Muscle layer of colon (tissue), 2 donors: Measurements from ENCODE around the gene PRDM11.

ENCODE experiments used
- H3K27ac ChIP-seq: one replicate; pipeline ENCODE4 v1.7.0; 2013; ENCODE audit warnings: low read depth, mild to moderate bottlenecking, low read length, moderate library complexity
- H3K27me3 ChIP-seq, 2 donors: one replicate each; pipeline ENCODE4 v1.7.0; 2013; ENCODE audit warnings: low read length in 2 of 2, mild to moderate bottlenecking in 2 of 2; ENCODE audit not compliant: insufficient read depth in 2 of 2, control insufficient read depth in 1 of 2
- H3K36me3 ChIP-seq: one replicate; pipeline ENCODE4 v1.7.0; 2013; ENCODE audit warnings: mild to moderate bottlenecking, low read length; ENCODE audit not compliant: insufficient read depth
- H3K4me1 ChIP-seq: one replicate; pipeline ENCODE4 v1.7.0; 2013; ENCODE audit warnings: mild to moderate bottlenecking, low read length; ENCODE audit not compliant: insufficient read depth
- H3K4me3 ChIP-seq, 2 donors: one replicate each; pipeline ENCODE4 v1.7.0; 2013; ENCODE audit warnings: low read length in 2 of 2, low read depth in 1 of 2, mild to moderate bottlenecking in 1 of 2, moderate library complexity in 1 of 2
- H3K9ac ChIP-seq: one replicate; pipeline ENCODE4 v1.7.0; 2013; ENCODE audit warnings: low read length
- H3K9me3 ChIP-seq: one replicate; pipeline ENCODE4 v1.7.0; 2013; ENCODE audit warnings: mild to moderate bottlenecking, low read length
- donor health status: abdominal sarcoma.
- donor health status: Adenocarcinoma of cecum.

PRDM11 gene

DNA sequence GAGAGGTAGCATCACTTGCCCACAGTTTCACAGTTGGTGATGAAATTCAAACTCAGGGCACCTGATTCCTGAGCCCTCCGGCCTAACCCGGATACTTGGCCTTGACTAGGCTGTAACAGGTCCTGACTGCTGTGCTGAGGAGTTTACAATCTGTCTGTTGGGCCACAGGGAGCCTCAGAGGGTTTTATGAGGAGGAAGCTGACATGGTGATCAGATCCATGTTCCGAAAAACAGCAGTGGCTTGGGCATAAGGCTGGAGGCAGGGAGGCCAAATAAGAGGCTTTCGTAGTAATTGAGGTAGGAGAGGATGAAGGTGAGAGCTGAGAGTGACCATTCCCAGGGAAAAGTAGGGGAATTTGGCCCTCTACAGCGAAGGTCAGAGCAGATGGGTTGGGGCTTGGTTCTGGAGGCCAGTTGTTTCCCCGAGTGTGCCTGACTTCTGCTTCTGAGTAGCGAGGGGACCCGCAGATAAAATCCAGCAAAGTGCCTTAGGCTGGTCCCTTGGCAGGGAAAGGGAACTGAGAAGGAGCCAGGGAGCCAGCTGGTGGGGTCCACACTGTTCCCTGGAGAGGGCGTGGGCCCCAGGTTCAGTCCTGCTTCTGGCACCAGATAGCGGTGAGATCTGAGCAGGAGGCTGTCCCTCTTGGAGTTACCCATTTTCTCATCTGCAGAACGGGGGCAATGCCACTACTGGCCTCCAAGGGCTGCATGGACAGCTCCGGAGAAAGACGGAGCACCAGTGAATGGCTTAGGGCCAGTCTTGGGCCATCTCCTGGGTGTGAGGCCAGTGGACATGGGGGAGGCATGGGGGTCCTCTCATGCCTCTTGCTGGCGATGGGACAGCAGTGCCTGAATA, 6.5 kb downstream of the PRDM11 start:
- no peaks in the 10 kb centered on the region for H3K36me3 ChIP-seq
- H3K27ac ChIP-seq, result no peak overlapping the region
- no peaks in the 10 kb centered on the region for H3K9me3 ChIP-seq
- no peak overlapping the region for H3K4me3 ChIP-seq
- peaks cover 43% of the 10 kb centered on the region for H3K4me1 ChIP-seq
- H3K9ac ChIP-seq, result no peak overlapping the region
- no peaks in the 10 kb centered on the region for H3K27me3 ChIP-seq

DNA sequence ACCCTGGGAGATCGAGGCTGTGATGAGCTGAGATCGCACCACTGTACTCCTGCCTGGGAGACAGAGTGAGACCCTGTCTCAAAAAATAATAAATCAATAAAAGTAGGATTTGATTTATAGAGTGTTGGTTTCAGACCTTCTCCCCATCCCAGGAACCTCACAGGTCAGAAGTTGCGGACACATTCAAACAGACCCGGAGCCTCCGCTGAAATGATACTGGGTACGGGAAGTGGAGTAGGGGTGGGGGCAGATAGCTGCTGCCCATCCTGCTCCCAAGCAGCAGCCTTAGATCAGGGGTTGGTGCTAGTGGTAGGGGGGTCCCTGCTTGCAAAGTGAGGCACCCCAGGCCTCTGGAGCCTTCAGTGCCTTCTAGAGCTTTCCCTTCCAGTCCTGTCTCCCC, 7.8 kb downstream of the PRDM11 start:
- peaks cover 44% of the 10 kb centered on the region for H3K4me1 ChIP-seq
- no peaks in the 10 kb centered on the region for H3K27me3 ChIP-seq
- no peak overlapping the region for H3K9ac ChIP-seq
- no peak overlapping the region for H3K27ac ChIP-seq
- H3K36me3 ChIP-seq, result no peaks in the 10 kb centered on the region
- H3K9me3 ChIP-seq, result no peaks in the 10 kb centered on the region
- no peak overlapping the region for H3K4me3 ChIP-seq

DNA sequence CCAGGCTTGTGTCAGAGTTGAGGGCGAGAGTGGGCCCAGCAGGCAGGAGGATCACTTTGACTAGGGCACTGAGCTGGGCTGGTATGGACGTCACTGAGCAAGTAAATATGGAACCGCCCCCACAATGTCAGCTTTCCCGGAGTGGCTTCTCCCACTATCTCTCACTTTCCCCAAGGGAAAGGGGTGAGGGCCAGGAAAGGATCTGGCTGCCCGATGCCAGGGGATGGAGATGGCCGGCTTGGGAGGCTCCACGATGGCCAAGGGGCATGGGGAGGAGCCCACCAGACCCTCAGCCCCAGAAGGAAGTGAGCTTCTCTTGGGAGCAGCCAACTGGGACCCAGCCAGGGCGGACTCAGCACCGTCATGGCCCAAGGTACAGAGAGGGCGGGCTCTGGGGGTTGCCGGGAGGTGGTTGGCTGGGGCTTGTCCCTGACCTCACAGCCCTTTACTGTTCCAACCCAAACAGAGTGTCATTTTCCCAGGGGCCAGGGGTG, 8.7 kb downstream of the PRDM11 start:
- Histone ChIP-seq H3K27ac (peak overlapping the region; percentile 31), H3K9me3 (no peaks in the 10 kb centered on the region), H3K9ac (no peak overlapping the region), H3K4me3 (no peak overlapping the region), H3K4me1 (peaks cover 51% of the 10 kb centered on the region), H3K36me3 (no peaks in the 10 kb centered on the region), H3K27me3 (no peaks in the 10 kb centered on the region)

DNA sequence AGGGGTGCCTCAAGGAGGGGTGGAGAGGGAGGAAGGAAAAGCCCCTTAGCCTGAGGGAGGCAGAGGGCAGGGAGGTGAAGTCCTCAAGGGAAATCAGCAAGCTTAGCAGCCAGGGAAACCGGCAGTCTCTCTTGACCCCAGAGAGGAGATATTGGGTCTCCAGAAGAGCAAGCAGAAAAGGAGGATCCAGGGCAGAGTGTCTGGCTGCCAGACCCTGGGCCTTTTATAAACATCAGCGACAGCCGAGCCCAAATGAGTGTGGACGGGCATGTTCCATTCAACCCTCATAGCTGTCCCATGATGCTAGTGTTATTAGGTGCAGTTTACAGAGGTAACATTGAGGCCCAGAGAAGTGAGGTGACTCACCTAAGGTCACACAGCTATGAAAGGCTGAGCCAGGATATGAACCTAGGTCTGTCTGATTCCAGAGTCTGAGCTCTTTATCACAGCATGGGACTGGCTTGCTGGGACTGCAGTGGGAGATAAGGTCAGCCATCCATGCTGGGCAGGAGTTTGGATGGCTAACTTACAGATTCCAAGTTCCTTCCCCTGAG, 9.3 kb downstream of the PRDM11 start:
- Histone ChIP-seq H3K4me3 (no peak overlapping the region), H3K36me3 (no peaks in the 10 kb centered on the region), H3K9me3 (no peaks in the 10 kb centered on the region), H3K27me3 (no peaks in the 10 kb centered on the region), H3K4me1 (peaks cover 55% of the 10 kb centered on the region), H3K27ac (peak overlapping the region; percentile 31), H3K9ac (no peak overlapping the region)

DNA sequence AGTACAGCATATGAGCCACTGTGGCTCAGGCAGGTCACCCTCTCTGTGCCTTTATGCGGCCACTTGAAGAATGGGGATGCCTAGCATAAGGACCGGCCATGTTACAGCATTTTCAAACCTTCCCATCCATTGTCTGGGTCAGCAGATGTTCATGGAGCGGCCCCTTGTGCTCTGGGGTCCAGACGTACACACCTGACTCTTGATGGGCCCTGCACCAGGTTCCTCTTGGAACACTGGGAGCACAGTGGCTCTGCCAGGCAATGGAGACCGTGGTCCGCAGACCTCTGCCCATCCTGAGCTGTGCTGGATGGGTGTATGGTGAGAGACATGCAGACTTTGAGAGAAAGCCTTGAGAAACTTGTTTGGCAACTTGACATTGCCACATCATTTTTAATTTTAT, 9.8 kb downstream of the PRDM11 start:
- Histone ChIP-seq H3K36me3 (no peaks in the 10 kb centered on the region), H3K9ac (no peak overlapping the region), H3K4me3 (no peak overlapping the region), H3K4me1 (peaks cover 60% of the 10 kb centered on the region), H3K27me3 (no peaks in the 10 kb centered on the region), H3K27ac (no peak overlapping the region), H3K9me3 (no peaks in the 10 kb centered on the region)

DNA sequence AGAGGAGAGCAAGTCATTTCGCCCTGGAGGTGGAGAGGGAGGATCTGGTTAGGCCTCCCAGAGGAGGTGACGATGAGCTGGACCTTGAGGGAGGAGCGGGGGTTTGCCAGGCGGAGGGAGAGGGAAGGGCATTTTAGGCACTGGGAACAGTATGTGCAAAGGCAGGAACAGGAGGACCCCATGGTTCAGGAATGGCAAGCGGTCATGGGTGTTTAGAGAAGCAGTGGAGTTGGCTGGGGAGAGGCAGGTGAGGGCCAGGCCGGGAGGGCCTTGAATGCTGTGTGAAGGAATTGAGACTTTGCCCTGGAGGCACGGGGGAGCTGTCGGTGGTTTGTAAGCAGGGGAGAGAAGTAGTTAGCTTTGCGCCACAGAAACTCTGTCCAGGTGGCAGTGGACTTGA, 10.3 kb downstream of the PRDM11 start:
- peaks cover 66% of the 10 kb centered on the region for H3K4me1 ChIP-seq
- H3K9me3 ChIP-seq, result no peaks in the 10 kb centered on the region
- no peak overlapping the region for H3K4me3 ChIP-seq
- no peak overlapping the region for H3K27ac ChIP-seq
- H3K36me3 ChIP-seq, result no peaks in the 10 kb centered on the region
- H3K9ac ChIP-seq, result no peak overlapping the region
- no peaks in the 10 kb centered on the region for H3K27me3 ChIP-seq

DNA sequence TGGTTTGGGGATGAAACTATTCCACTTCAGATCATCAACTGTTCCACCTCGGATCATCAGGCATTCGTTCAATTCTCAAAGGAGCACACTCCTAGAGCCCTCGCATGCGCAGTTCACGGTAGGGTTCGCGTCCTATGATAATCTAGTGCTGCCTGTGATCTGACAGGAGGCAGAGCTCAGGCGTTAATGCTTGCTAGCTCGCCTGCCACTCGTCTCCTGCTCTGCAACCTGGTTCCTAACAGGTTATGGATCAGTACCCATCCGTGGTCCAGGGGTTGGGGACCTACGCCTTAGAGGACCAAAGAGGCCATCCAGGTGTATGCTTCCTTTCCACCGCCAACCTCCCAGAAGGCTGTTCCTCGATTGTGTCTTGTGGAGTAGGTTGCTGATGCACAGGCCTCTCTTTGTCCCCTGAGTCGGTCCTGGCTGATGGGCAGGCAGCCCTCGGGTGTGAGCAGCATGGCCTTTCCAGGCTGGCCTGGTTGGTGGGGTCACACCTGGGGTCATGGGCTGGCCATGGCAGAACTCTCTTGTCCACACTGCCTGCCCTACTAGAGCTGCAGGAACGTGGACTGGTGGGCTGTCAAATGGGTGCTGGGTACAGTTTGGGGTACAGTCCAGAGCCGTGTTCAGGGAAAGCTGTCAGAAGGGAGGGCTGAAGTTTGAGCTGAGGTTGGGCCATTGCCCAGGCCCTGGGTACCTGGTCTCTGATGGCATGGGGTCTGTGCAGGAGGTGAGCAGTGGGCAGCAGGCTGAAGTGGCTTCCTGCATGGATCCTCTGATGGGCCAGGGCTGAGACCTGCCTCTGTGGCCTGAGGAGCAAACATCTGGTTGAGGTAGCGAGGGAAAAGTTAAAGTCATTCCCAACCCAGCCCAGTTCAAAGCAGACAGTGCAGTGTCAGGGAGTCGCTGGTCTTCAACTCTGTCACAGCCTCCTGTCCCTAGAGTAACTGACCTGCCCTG, 11.1 kb downstream of the PRDM11 start:
- Histone ChIP-seq H3K9ac (no peak overlapping the region), H3K27ac (peak overlapping the region; percentile 71), H3K4me3 (no peak overlapping the region), H3K27me3 (no peaks in the 10 kb centered on the region), H3K9me3 (no peaks in the 10 kb centered on the region), H3K36me3 (no peaks in the 10 kb centered on the region), H3K4me1 (peaks cover 74% of the 10 kb centered on the region)

DNA sequence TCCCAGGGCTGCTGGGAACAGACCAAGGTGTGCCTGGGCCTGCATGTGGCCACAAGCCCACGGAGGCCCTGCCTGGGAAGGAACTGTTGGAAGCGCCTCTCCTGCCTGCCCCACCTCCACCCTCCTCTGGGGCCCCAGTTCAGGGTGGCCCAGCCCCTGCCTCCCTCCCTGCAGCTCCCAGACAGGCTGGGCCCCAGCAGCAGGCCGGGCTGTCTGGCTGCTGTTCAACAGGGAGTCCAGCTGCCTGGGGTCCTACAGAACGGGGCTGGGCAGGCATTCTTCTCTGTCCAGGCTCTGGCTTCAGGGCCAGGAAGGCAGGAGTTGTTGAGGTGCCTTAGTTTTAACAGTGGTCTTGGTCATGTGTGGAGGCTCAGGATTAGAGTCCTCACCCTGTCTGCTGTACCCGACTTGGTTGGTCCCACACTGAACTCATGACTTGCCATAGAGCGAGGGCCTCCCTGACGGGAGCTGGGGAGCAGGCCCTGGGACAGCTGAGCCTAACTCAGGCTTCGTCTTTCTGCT, 11.8 kb downstream of the PRDM11 start:
- Histone ChIP-seq H3K9ac (peak overlapping the region; percentile 46), H3K27ac (peak overlapping the region; percentile 71), H3K4me1 (peaks cover 75% of the 10 kb centered on the region)

DNA sequence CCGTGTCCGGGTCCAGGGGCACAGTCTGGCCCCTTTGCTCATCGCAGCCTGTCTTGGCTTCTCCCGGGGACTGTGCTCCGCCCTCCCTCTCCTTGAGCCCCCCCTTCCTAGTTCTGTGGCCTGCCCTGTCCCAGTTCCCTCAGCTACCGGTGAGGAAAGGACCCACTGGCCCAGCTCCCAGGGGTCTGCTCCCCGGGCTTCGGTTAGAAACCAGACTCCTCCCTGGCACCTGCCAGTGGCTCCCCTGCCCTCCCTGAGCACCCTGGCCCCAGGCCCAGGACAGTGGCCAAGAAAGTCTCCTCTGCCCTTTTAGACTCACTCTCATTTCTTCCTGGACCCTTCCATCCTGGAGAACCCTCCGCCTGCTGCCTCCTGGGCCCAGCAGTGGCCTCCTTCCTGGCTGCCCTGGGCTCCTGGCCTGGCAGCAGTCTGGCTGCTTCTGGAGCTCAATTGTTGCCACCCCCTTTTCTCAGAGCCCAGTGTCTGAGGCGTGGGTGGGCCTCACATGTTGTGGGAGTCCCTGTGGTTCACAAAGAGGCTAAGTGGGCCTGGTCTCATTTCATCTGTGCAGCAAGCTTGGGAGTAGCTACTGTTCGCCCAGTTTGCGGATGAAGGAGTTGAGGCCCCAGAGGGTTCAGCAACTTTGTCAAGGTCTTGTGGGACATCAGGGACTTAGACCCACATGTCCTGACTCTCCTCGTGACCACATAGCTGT, 12.6 kb downstream of the PRDM11 start:
- H3K4me1 ChIP-seq, result peaks cover 79% of the 10 kb centered on the region
- no peak overlapping the region for H3K4me3 ChIP-seq
- H3K27ac ChIP-seq, result peak overlapping the region; percentile 71
- H3K36me3 ChIP-seq, result no peaks in the 10 kb centered on the region
- no peaks in the 10 kb centered on the region for H3K9me3 ChIP-seq
- H3K9ac ChIP-seq, result peak overlapping the region; percentile 46
- no peaks in the 10 kb centered on the region for H3K27me3 ChIP-seq

More for the DNA sequence above, 11.8 kb downstream of the PRDM11 start:
- H3K4me3 ChIP-seq, result no peak overlapping the region
- H3K36me3 ChIP-seq, result no peaks in the 10 kb centered on the region
- H3K9me3 ChIP-seq, result no peaks in the 10 kb centered on the region
- no peaks in the 10 kb centered on the region for H3K27me3 ChIP-seq

DNA sequence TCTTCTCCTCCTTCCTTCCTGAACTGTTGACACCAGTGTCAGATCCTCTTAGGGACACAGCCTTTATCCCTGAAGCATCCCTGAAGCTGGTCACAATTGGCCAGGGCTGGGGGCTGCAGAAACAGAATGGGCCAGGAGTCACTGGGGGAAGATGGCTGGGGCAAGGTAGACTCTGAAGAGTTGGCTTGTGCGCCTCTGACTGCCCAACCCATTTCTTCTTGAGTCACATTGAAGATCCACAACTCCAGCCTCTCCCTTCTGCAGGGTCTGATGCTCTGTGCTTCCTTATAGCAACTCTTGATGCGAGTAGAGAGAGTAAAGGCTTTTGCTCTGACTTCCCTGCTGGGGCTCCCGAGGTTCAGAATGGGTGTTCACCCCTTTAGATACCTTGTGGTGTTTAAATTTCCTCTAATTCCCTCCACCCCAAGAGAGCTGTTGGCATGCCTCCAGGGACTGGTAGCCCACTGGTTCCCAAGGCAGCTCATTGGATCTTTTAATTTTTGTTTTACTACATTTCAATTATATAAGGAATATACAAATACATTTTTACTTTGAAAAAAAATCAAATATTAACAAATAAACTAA, 13.4 kb downstream of the PRDM11 start:
- H3K27ac ChIP-seq, result no peak overlapping the region
- no peaks in the 10 kb centered on the region for H3K36me3 ChIP-seq
- H3K4me3 ChIP-seq, result no peak overlapping the region
- H3K4me1 ChIP-seq, result peaks cover 75% of the 10 kb centered on the region
- no peaks in the 10 kb centered on the region for H3K9me3 ChIP-seq
- H3K9ac ChIP-seq, result no peak overlapping the region
- H3K27me3 ChIP-seq, result no peaks in the 10 kb centered on the region
